HG02642 (cell line): ENCODE data around the gene SPOCK1.

Experiments used
- ATAC-seq: cut with Tn5 transposase; IDR thresholded peaks from one replicate; pipeline ENCODE4 v1.9.1; 2021; ENCODE audit warnings: mild to moderate bottlenecking; ENCODE audit not compliant: unreplicated experiment, poor library complexity

Gene SPOCK1

DNA sequence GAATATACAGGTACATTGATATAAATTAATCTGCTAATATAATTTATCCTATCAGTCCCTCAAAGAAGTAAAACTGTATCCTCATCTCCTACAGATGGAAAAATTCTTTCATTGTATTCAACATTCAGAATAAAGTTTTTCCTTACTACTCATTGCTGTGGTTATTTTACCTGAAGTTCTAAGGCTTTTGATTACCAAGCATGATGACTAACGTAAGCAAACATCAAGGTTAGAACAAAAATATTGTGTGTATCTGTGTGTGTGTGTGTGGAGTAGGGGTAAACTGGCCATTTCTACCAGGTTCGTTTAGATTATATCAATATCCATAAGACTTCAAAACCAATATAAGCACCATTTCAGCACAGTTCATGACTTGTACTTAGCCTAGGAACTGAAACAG, 573.1 kb downstream of the SPOCK1 start:
- ATAC-seq: no peak
